ENCODE results near the gene PGM2L1.

DNA sequence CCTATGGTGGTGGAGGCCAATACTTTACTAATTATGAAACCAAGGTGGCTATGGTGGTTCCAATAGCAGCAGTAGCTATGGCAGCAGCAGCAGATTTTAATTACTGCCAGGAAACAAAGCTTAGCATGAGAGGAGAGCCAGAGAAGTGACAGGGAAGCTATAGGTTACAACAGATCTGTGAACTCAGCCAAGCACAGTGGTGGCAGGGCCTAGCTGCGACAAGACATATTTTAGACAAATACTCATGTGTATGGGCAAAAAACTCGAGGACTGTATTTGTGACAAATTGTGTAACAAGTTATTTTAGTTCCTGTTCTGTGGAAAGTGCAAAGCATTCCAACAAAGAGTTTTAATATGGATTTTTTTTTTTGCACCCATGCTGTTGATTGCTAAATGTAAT is 42.6 kb downstream of the PGM2L1 start:
- TF ChIP-seq, protein P1, sequence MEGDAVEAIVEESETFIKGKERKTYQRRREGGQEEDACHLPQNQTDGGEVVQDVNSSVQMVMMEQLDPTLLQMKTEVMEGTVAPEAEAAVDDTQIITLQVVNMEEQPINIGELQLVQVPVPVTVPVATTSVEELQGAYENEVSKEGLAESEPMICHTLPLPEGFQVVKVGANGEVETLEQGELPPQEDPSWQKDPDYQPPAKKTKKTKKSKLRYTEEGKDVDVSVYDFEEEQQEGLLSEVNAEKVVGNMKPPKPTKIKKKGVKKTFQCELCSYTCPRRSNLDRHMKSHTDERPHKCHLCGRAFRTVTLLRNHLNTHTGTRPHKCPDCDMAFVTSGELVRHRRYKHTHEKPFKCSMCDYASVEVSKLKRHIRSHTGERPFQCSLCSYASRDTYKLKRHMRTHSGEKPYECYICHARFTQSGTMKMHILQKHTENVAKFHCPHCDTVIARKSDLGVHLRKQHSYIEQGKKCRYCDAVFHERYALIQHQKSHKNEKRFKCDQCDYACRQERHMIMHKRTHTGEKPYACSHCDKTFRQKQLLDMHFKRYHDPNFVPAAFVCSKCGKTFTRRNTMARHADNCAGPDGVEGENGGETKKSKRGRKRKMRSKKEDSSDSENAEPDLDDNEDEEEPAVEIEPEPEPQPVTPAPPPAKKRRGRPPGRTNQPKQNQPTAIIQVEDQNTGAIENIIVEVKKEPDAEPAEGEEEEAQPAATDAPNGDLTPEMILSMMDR (IDR thresholded peaks at IDR 0.05; ENCODE audit: low read depth, low read length): no peak
- no peak for TF ChIP-seq POLR2A (IDR thresholded peaks at IDR 0.05; ENCODE audit: extremely low read depth, insufficient read length)

Measured in NB4 (cell line).